ENCODE results near the gene NTN4.
"Not testable (repeated sequence)": the region's sequence is repeated elsewhere in the genome, so short reads cannot be mapped to it uniquely, and the experiment has no call there.

Gene NTN4

GRCh38 chr12:95796225-95796981 lies 5.8 kb upstream of the NTN4 start:
- no peak for DNase-seq

DNA sequence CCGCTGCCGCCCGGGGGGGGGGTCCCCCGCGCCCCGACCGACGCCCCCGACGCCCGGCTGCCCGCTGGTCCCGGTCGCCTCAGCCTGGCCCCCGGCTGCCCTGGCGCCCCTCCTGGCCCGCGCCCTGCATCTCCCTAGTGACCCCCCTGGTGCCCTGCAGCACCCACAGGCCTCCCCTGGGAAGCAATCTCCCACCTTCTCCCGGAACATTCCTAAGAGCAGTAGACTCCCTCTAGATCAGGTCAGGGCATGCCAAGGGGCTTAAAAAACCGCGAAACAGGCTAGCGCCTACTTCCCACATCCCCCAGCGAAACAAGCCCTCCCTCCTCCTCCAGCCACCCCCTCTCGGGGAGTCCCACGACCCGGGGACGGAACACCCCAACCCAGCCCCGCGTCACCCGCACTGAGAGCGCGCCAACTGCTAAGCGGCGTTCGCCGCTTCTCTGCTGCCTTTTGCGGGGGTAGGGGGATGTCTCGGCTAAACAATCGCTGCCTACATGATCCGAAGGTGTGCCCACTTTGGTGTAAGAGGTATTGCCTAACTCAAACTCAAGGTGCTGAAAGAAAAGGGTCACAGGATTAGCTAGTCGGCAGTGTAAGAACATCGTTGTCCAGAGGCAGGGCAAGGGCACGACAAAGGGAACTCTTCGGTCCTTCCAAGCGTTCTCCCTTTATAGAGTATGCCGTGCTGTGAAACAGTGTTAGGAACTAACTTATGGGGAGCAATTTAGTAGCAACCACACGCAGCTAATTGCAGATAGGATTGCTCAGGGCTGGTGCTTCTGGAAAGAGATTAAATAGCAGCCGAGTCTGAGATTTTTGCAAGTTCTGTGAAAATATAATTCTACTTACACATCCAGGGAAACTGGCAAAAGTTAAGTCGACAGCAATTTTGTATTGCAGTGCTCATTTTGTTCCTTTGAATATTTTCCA lies 619 bp upstream of the NTN4 start:
- DNase-seq = no peak

DNA sequence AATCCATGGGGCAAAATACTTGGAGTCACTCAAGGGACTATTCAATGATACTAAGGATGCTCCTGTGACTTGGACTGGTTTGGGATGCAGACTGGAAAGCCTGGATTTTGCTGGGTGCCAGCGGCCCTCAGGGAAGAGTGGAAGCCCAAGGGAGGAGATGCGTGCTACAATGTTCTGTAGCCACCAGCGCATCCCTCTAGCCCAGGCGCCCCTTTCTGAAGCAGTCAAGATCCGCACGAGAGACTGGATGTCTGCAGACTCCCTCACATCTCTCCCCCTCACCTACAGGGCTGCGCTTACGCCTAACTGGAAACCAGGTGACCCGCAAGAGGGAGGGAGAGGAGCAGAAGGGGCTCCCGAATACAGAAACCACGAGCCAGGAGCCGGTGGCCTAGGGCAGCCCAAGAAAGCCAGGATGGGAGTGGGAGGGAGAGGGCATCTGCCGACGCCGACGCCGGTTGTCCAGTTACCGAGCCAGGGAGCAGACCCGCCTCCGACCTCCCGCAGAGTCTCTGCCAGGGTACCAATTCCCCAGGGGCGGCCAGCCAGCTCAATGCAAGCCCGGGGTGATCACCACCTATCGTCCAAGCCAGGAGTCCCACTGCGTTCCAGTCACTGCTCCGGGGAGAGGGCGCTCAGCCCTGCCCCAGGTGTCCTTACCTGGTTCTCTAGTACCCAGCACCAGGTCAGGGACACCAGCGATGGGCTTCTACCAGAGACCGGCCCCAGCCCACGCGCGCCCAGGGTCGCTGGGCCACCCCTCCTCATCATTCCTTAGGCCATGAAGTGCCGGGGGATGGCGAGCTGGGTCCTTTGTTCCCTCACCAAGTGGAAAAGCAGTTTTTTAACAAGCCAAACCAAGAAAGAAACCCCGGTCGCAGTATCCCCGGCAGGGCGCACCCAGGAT lies 1.2 kb downstream of the NTN4 start:
- DNase-seq = no peak

GRCh38 chr12:95788637-95789036 lies 1.9 kb downstream of the NTN4 start:
- DNase-seq = no peak

- DNase-seq = no peak
Measured at GRCh38 chr12:95787274-95787818, 3.2 kb downstream of the NTN4 start.

DNA sequence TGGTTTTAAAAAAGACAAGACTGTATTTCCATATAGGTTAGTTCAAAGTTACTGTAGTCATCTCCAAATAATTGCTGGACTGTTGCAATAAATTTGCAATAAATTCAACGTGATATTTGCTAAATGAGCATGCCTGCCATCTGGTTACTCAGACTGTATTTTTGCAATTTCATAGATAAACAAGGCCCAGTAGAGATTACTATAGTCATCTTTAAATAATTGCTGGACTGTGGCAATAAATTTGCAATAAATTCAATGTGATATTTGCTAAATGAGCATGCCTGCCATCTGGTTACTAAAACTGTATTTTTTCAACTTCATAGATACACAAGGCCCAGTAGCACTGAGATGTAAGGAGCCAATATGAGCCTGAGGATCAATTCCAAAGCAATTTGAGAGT lies 5.6 kb downstream of the NTN4 start:
- no peak for DNase-seq

- no peak for DNase-seq
Measured at GRCh38 chr12:95784286-95784685, 6.3 kb downstream of the NTN4 start.

DNA sequence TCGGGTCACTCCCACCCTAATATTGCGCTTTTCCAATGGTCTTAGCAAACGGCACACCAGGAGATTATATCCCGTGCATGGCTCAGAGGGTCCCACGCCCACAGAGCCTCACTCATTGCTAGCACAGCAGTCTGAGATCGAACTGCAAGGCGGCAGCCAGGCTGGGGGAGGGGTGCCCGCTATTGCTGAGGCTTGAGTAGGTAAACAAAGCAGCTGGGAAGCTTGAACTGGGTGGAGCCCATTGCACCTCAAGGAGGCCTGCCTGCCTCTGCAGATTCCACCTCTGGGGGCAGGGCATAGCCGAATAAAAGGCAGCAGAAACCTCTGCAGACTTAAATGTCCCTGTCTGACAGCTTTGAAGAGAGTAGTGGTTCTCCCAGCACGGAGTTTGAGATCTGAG lies 15.1 kb downstream of the NTN4 start:
- not testable (repeated sequence) for DNase-seq

DNA sequence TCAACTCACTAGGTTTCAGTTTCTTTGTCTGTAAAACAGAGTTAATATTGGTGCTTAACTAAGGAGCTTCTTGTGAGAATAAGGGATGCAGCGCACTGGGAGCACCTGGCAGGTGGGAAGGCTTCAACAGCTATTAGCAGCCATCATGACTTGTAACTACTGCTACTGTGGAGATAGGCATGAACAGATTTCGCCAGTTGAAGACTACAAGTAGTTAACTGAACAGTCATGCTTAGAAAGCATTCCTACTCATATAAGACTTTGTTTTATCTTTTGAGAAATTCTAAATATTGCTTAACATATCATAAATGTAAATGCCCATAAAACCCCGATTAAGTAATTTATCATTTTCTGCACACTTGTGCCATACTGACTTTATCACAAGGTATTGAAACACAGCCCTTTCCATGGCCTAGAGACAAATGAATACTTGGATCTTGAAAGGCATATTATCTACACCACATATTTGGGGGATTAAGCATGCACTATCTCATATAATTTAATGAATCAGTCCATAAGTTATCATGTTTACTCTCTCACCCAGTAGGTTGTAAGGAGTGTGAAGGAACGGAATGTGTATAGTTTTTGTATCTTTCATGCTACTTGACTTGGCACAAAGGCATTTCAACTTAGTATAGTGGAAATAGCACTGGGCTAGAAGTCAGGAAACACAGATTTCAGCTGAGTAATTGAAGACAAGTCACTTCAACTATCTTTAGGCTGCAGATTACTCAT lies 16.1 kb downstream of the NTN4 start:
- DNase-seq = no peak

DNA sequence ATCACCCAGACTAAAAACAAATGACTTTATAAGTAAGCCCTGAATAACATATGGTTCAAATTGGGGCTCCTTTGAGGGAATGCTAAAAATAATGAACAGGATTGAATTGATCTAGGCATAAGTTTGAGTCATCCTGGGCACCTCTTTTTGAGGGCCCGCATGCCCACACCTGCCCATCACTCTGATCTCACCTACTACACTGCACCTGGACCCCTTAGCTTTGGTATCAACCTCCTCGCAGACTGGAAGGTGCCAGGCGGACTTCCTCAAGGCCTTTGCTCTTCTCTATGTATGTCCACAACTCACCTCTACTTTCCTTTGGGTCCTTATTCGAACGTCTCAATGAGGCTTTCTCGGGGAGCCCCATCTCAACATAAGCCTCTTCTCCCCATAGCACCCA lies 17.2 kb downstream of the NTN4 start:
- DNase-seq = no peak

GRCh38 chr12:95767703-95768102 lies 22.9 kb downstream of the NTN4 start:
- DNase-seq = no peak

DNA sequence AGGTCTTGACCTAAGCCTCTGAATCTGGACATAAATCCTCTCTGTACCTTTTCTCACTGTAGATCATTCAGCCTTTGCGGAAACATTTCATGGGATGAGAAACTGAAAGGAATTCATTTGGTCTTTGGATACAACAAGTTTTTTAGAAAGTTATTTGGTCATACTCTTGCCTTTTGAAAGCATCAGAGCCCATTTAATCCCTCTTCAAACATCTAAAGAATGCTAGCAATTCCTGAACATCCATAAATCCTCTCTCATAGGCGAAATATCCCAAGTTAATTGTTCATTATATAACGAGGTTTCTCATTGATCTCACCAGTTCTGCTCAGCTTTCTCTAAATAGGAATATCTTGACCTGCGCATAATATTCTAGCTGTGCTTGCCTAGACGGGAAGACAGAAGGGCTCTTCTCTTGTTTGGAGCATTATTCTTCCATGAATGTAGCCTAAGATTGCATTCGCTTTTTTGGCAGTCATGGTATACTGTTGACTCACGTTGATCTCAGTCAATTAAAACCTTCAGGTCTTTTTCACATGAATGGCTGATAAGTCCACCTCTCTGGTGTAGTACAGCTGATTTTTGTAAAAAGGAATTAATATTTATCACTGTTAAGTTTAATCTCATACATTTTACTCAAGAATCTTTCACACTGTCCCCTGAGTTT lies 24.1 kb downstream of the NTN4 start:
- DNase-seq = no peak

DNA sequence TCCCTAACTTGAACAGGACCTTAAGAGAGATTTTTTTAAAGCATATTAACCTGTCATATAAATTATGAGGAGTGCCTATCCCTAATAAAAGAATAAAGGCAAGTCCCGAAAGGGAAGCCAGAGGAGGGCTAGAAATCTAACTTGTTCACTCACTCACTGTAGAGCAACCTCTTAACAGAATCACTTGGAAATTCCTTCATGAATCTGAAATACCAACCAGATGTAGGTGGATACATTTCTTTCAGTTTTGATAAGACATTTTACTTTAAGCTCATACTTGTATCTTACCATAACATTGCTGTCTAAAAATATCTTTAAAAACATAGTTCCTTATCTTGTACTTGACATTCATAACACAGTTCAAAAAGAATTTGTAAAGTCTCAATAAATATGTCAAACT lies 25.7 kb downstream of the NTN4 start:
- DNase-seq = no peak

- DNase-seq = peak; percentile 6
Measured at GRCh38 chr12:95763809-95764253, 26.7 kb downstream of the NTN4 start.

GRCh38 chr12:95762123-95762785 lies 28.3 kb downstream of the NTN4 start:
- no peak for DNase-seq

GRCh38 chr12:95760371-95760770 lies 30.2 kb downstream of the NTN4 start:
- no peak for DNase-seq

DNA sequence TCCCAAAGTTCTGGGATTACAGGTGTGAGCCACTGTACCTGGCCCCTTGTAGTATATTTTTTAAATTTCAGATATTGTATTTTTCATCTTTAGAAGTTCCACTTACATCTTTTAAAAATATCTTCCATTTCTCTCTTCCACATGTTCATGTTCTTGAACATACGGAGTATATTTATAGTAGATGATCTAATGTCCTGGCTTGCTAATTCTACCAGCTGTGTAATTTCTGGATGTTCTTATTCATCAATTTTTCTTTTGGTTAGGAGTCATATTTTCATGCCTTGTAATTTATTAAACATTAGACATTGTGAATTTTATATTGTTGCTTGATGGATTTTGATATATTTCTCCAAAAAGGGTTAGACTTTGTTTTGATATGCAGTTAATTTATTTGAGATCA lies 30.8 kb downstream of the NTN4 start:
- no peak for DNase-seq

- DNase-seq = no peak
Measured at GRCh38 chr12:95759039-95759438, 31.5 kb downstream of the NTN4 start.

DNA sequence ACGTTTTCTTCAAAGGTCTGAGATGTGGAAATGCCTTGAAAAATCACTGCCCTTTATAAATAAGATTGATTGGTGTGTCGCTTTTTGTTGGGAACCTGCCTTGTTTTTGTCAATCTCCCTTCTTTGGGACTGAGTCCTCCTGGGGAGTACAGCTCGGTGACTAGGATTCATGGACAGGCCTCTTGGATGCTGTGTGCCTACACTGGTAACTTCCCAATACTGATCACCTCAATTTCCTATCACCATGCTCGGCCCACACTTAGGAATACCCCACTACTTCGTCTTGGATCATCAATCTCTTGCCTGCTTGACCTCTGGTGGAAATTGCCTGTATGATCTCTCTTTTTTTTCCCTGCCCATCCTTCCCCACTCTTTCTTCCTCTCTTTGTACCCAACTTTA lies 34.2 kb downstream of the NTN4 start:
- DNase-seq = no peak

DNA sequence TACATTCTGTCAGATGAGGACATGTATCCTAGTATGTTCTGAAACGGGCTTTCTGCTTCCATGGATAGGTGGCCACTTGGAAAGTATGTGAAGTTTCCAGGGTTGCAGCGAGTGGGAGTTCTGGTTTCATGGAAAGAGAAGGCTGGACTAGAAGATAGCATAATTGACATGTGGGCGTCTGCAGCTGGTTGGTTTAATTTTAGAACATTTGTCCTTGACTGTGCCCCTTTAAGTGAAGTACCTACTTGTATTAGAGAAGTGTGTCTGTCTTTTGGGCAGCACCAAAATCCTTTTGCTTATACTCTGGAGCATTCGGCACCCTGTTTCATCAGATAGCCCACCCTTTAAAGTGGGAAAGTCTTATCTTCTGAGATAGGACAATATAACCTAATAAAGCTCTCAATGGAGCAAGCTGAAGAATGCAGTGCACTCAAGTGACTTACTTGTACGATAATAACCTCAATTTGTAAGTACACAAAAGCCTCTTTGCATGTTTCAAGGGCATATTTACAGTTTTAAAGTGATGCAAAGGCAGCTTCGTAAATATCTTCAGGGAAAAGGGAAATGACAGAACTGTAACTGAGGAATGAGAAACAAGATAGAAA lies 35.2 kb downstream of the NTN4 start:
- DNase-seq = no peak

Measured in activated CD4-positive, alpha-beta T cell treated with anti-CD3 and anti-CD28 coated beads, Interleukin-2, Interleukin-6, amounts not matched to agents 100 ng/mL and 50 ng/mL, durations not matched to agents 16 hours and 8 hours (primary cell).